ENCODE measurements around the gene PRODH2. TPM values are rescaled to one million over a fixed set of nuclear protein-coding genes. Genes with fewer than 3 reads are reported as not detected.

The PRODH2 gene
- total RNA-seq, 1 experiment from 2014 or later = not detected

DNA sequence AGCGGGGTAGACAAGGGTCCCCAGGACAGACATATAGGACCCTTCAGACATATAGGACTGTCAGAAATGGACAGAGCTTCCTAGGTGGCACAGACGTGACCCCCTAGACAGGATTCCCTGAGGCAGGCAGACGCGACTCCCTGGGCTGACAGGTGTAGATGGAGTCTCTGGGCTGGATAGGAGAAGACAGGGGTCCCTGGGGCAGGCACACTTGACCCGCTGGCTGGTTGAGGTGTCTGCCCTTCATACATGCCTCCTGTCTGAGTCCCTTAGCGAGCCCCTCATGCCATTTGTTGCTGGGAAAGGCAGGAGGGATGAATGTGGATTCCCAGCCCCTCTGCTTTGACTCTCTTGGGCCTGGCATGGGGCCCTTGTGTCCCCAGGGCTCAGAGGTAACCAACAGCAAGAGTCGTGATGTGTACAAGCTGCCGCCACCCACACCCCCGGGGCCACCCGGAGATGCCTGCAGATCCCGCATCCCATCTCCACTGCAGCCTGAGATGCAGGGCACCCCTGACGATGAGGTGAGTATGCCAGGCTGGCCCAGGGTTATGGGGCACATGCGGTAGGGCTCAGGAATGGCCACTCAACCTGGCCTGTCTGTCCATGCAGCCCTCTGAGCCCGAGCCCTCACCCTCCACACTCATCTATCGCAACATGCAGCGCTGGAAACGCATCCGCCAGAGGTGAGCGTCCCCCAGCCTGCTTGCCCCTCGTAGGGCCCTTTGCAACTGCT lies 58.8 kb downstream of the PRODH2 start:
- intact Hi-C loops (cut with micrococcal nuclease; ENCODE audit: unreplicated experiment) = no loop called here
- TF ChIP-seq, protein P1, sequence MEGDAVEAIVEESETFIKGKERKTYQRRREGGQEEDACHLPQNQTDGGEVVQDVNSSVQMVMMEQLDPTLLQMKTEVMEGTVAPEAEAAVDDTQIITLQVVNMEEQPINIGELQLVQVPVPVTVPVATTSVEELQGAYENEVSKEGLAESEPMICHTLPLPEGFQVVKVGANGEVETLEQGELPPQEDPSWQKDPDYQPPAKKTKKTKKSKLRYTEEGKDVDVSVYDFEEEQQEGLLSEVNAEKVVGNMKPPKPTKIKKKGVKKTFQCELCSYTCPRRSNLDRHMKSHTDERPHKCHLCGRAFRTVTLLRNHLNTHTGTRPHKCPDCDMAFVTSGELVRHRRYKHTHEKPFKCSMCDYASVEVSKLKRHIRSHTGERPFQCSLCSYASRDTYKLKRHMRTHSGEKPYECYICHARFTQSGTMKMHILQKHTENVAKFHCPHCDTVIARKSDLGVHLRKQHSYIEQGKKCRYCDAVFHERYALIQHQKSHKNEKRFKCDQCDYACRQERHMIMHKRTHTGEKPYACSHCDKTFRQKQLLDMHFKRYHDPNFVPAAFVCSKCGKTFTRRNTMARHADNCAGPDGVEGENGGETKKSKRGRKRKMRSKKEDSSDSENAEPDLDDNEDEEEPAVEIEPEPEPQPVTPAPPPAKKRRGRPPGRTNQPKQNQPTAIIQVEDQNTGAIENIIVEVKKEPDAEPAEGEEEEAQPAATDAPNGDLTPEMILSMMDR (conservative IDR thresholded peaks at IDR 0.05; ENCODE audit: low read depth, low read length) = no peak
- TF ChIP-seq EZH2 (IDR thresholded peaks at IDR 0.05; ENCODE audit: borderline replicate concordance, low read depth, low read length, poor library complexity, severe bottlenecking) = no peak
- ChIA-PET POLR2A (ENCODE audit: low non-redundant PET) (no interaction called here), CTCF (no interaction called here)
- Histone ChIP-seq H3K4me1 (ENCODE audit: insufficient read depth, low read length, poor library complexity, severe bottlenecking) (peaks cover 28% of the 10 kb centered on the region), H3K4me3 (ENCODE audit: low read depth, low read length, poor library complexity, severe bottlenecking) (no peak overlapping the region), H3K9me3 (ENCODE audit: low read depth, low read length, poor library complexity, severe bottlenecking) (no peaks in the 10 kb centered on the region), H3K36me3 (ENCODE audit: insufficient read depth, low read length, poor library complexity, severe bottlenecking) (no peaks in the 10 kb centered on the region), H3K27me3 (replicated peaks; ENCODE audit: insufficient read depth, low read depth, low read length, poor library complexity) (no peaks in the 10 kb centered on the region), H3K27ac (ENCODE audit: low read depth, low read length, poor library complexity, severe bottlenecking) (no peak overlapping the region)
- no TSS peak for BruUV-seq (replicated peaks)
- no peak for DNase-seq (ENCODE audit: low spot score)

DNA sequence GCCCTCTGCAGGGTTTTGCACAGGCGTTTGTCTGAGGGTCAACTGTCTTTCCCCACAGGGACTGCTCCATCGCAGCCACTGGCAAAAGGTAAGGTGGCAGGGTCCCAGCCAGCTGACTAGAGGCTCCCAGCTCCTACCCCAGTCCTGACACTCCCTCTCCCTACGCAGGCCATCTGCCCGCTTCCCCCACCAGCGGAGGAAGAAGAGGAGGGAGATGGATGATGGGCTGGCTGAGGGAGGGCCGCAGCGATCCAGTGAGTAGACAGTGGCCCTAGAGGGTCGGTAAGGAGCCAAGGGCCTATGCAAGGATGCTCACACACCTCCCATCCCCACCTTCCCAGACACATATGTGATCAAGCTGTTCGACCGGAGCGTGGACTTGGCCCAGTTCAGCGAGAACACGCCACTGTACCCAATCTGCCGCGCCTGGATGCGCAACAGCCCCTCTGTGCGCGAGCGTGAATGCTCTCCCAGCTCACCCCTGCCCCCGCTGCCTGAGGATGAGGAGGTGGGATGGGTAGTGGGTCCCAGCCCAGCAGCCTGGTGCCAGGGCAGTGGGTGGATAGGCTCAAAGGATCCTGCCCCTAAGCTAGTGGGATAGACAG lies 59.8 kb downstream of the PRODH2 start:
- H3K27ac ChIP-seq (ENCODE audit: low read depth, low read length, poor library complexity, severe bottlenecking) = no peak overlapping the region
- no peak for TF ChIP-seq EZH2 (IDR thresholded peaks at IDR 0.05; ENCODE audit: borderline replicate concordance, low read depth, low read length, poor library complexity, severe bottlenecking)
- TF ChIP-seq, protein P1 (conservative IDR thresholded peaks at IDR 0.05; ENCODE audit: low read depth, low read length) = no peak
- peaks cover 25% of the 10 kb centered on the region for H3K4me1 ChIP-seq (ENCODE audit: insufficient read depth, low read length, poor library complexity, severe bottlenecking)
- no peak overlapping the region for H3K4me3 ChIP-seq (ENCODE audit: low read depth, low read length, poor library complexity, severe bottlenecking)
- intact Hi-C loops (cut with micrococcal nuclease; ENCODE audit: unreplicated experiment) = no loop called here
- no peaks in the 10 kb centered on the region for H3K27me3 ChIP-seq (replicated peaks; ENCODE audit: insufficient read depth, low read depth, low read length, poor library complexity)
- POLR2A ChIA-PET (ENCODE audit: low non-redundant PET) = no interaction called here
- DNase-seq (ENCODE audit: low spot score) = no peak
- no TSS peak for BruUV-seq (replicated peaks)
- H3K9me3 ChIP-seq (ENCODE audit: low read depth, low read length, poor library complexity, severe bottlenecking) = no peaks in the 10 kb centered on the region
- no peaks in the 10 kb centered on the region for H3K36me3 ChIP-seq (ENCODE audit: insufficient read depth, low read length, poor library complexity, severe bottlenecking)
- CTCF ChIA-PET = no interaction called here

DNA sequence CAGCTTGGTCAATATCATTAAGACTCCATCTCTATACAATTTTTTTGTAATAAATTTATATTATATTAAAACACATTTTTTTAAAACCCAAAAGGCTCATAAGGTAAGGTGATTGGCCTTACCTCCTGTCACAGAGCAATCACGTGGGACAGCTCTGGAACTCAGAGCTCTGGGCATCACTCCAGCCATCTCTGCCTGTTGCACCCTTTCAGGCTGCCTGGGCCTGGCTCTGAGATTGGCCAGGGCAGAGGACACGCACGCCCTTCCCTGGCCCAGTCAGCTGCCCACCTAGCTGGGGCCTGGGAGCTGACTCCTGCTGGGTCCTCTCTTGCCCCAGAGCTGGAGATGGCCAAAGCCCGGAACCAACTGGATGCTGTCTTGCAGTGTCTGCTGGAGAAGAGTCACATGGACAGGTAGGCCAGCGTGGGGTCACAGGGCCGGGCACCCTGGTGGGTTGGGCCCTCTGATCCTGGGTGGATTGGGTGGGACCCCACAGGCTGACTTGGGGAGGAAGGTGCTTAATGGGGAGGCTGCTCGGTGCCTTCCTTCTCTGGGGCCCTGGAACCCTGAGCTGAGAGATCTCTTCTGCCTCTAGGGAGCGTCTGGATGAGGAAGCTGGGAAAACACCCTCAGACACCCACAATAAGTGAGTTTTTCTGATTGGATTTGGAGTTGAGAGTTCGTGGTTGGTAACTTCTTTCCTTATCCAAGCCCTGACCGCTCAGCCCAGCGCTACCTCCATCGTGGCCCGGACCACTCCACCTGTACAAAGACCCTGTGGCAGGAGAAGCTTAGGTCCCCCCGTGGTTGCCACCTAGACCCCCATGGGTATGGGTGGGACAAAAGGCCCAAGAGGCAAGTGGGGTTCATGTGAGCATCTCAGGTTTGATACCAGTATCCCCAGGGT lies 60.6 kb downstream of the PRODH2 start:
- no peak for DNase-seq (ENCODE audit: low spot score)
- BruUV-seq (replicated peaks) = no TSS peak
- H3K4me1 ChIP-seq (ENCODE audit: insufficient read depth, low read length, poor library complexity, severe bottlenecking) = peaks cover 21% of the 10 kb centered on the region
- no peak overlapping the region for H3K4me3 ChIP-seq (ENCODE audit: low read depth, low read length, poor library complexity, severe bottlenecking)
- no peaks in the 10 kb centered on the region for H3K9me3 ChIP-seq (ENCODE audit: low read depth, low read length, poor library complexity, severe bottlenecking)
- H3K36me3 ChIP-seq (ENCODE audit: insufficient read depth, low read length, poor library complexity, severe bottlenecking) = no peaks in the 10 kb centered on the region
- H3K27ac ChIP-seq (ENCODE audit: low read depth, low read length, poor library complexity, severe bottlenecking) = no peak overlapping the region
- TF ChIP-seq, protein P1 (conservative IDR thresholded peaks at IDR 0.05; ENCODE audit: low read depth, low read length) = no peak
- TF ChIP-seq EZH2 (IDR thresholded peaks at IDR 0.05; ENCODE audit: borderline replicate concordance, low read depth, low read length, poor library complexity, severe bottlenecking) = no peak
- intact Hi-C loops (cut with micrococcal nuclease; ENCODE audit: unreplicated experiment) = no loop called here
- ChIA-PET CTCF (no interaction called here), POLR2A (ENCODE audit: low non-redundant PET) (no interaction called here)
- no peaks in the 10 kb centered on the region for H3K27me3 ChIP-seq (replicated peaks; ENCODE audit: insufficient read depth, low read depth, low read length, poor library complexity)
